Erythroblast (primary cell): ENCODE measurements around the gene PTPRN2.

Experiments used
- GATA1 ChIP-seq: IDR thresholded peaks from 2 replicates; pipeline ENCODE4 v1.6.1; 2011; ENCODE audit warnings: low read depth, mild to moderate bottlenecking, control low read depth, low read length, moderate library complexity
- POLR2A ChIP-seq: IDR thresholded peaks from 2 replicates; pipeline ENCODE4 v1.6.1; 2011; ENCODE audit warnings: mild to moderate bottlenecking, low read length

GRCh38 chr7:157799076-157799685 is 788.4 kb downstream of the PTPRN2 start:
- no peak for TF ChIP-seq POLR2A
- no peak for TF ChIP-seq GATA1
